Mesenchymal stem cell (in vitro differentiated cells and primary cell): ENCODE data around the gene PTCD2.
"Not testable (repeated sequence)": the region's sequence is repeated elsewhere in the genome, so short reads cannot be mapped to it uniquely, and the experiment has no call there.

ENCODE experiments used
- DNase-seq: peaks from one replicate; pipeline ENCODE4 v3.0.0-alpha.2; 2013
- H2AFZ ChIP-seq: one replicate; pipeline ENCODE4 v1.6.1; 2013; ENCODE audit warnings: low read depth, mild to moderate bottlenecking, control low read depth, inconsistent platforms, low read length, moderate library complexity
- H2AK5ac ChIP-seq: 2 replicates; pipeline ENCODE4 v1.6.1; 2013; ENCODE audit warnings: low read length, moderate library complexity, mild to moderate bottlenecking, inconsistent platforms; ENCODE audit not compliant: severe bottlenecking
- H2BK120ac ChIP-seq: one replicate; pipeline ENCODE4 v1.6.1; 2013; ENCODE audit warnings: low read depth, mild to moderate bottlenecking, inconsistent platforms, low read length, moderate library complexity
- H2BK12ac ChIP-seq, 2 experiments: one replicate each; pipeline ENCODE4 v1.6.1; 2013; ENCODE audit warnings: inconsistent platforms in 2 of 2, low read length in 2 of 2, mild to moderate bottlenecking in 2 of 2, moderate library complexity in 2 of 2, control low read depth in 1 of 2
- H2BK15ac ChIP-seq: one replicate; pipeline ENCODE4 v1.6.1; 2013; ENCODE audit warnings: mild to moderate bottlenecking, low read depth, inconsistent platforms; ENCODE audit not compliant: poor library complexity, severe bottlenecking
- H2BK5ac ChIP-seq: 2 replicates; pipeline ENCODE4 v1.6.1; 2013; ENCODE audit warnings: low read depth, mild to moderate bottlenecking, low read length, control low read depth, inconsistent platforms; ENCODE audit not compliant: poor library complexity, severe bottlenecking
- H3K14ac ChIP-seq, 2 experiments: one replicate each; pipeline ENCODE4 v1.6.1; 2013; ENCODE audit warnings: inconsistent platforms in 2 of 2, low read length in 2 of 2, control low read depth in 1 of 2, mild to moderate bottlenecking in 1 of 2, moderate library complexity in 1 of 2
- H3K18ac ChIP-seq, 2 experiments: one replicate each; pipeline ENCODE4 v1.6.1; 2013; ENCODE audit warnings: inconsistent platforms in 2 of 2, low read length in 2 of 2, control low read depth in 1 of 2, low read depth in 1 of 2, mild to moderate bottlenecking in 1 of 2
- H3K23ac ChIP-seq, 2 experiments: one replicate each; pipeline ENCODE4 v1.6.1; 2013; ENCODE audit warnings: inconsistent platforms in 2 of 2, low read length in 2 of 2, mild to moderate bottlenecking in 2 of 2, moderate library complexity in 2 of 2, control low read depth in 1 of 2
- H3K27ac ChIP-seq: 2 replicates; pipeline ENCODE4 v1.5.1; 2013; ENCODE audit warnings: mild to moderate bottlenecking, moderate library complexity, low read length, control low read depth, inconsistent platforms; ENCODE audit not compliant: poor library complexity, severe bottlenecking
- H3K27me3 ChIP-seq, 2 experiments: 2 replicates each; pipeline versions ENCODE4 v1.6.1 to v1.7.0; 2013; ENCODE audit warnings: low read length in 2 of 2, mild to moderate bottlenecking in 2 of 2, moderate library complexity in 2 of 2, control low read depth in 1 of 2, inconsistent platforms in 1 of 2; ENCODE audit not compliant: control insufficient read depth in 1 of 2, insufficient read depth in 1 of 2
- H3K36me3 ChIP-seq, 2 experiments: 2 replicates each; pipeline versions ENCODE4 v1.6.1 to v1.7.0; 2013; ENCODE audit warnings: low read length in 2 of 2, control low read depth in 1 of 2, inconsistent platforms in 1 of 2, low read depth in 1 of 2, mild to moderate bottlenecking in 1 of 2; ENCODE audit not compliant: insufficient read depth in 2 of 2, control insufficient read depth in 1 of 2
- H3K4ac ChIP-seq, 2 experiments: one replicate each; pipeline ENCODE4 v1.6.1; 2013; ENCODE audit warnings: inconsistent platforms in 2 of 2, low read length in 2 of 2, mild to moderate bottlenecking in 2 of 2, moderate library complexity in 2 of 2, control low read depth in 1 of 2, low read depth in 1 of 2
- H3K4me1 ChIP-seq: 2 replicates; pipeline ENCODE4 v1.6.1; 2013; ENCODE audit warnings: low read depth, low read length, control low read depth; ENCODE audit not compliant: control insufficient read depth, insufficient read depth
- H3K4me2 ChIP-seq: 2 replicates; pipeline ENCODE4 v1.6.1; 2013; ENCODE audit warnings: low read length, mild to moderate bottlenecking, inconsistent platforms; ENCODE audit not compliant: poor library complexity, severe bottlenecking
- H3K4me3 ChIP-seq, 2 experiments: 2 replicates each; pipeline versions ENCODE4 v1.5.1 to v1.7.0; 2013; ENCODE audit warnings: low read length in 2 of 2, mild to moderate bottlenecking in 2 of 2, control low read depth in 1 of 2, low read depth in 1 of 2; ENCODE audit not compliant: insufficient read depth in 1 of 2
- H3K79me1 ChIP-seq: replicated peaks from 2 replicates; pipeline ENCODE4 v1.6.1; 2013; ENCODE audit warnings: mild to moderate bottlenecking, control low read depth, low read length, inconsistent platforms; ENCODE audit not compliant: poor library complexity, severe bottlenecking
- H3K9ac ChIP-seq: 2 replicates; pipeline ENCODE4 v1.7.0; 2013; ENCODE audit warnings: mild to moderate bottlenecking, low read length, moderate library complexity
- H3K9me3 ChIP-seq: 2 replicates; pipeline ENCODE4 v1.7.0; 2013; ENCODE audit warnings: mild to moderate bottlenecking, low read length; ENCODE audit not compliant: control insufficient read depth
- H4K8ac ChIP-seq: one replicate; pipeline ENCODE4 v1.6.1; 2013; ENCODE audit warnings: inconsistent platforms, mild to moderate bottlenecking, low read length, moderate library complexity
- H4K91ac ChIP-seq: one replicate; pipeline ENCODE4 v1.6.1; 2013; ENCODE audit warnings: mild to moderate bottlenecking, low read length, inconsistent platforms
- WGBS: methylation state at CpG from one replicate; pipeline ENCODE4 v1.1.7; 2013; ENCODE audit warnings: mixed read lengths; 5-methylcytosine and 5-hydroxymethylcytosine counted together

PTCD2 gene

DNA sequence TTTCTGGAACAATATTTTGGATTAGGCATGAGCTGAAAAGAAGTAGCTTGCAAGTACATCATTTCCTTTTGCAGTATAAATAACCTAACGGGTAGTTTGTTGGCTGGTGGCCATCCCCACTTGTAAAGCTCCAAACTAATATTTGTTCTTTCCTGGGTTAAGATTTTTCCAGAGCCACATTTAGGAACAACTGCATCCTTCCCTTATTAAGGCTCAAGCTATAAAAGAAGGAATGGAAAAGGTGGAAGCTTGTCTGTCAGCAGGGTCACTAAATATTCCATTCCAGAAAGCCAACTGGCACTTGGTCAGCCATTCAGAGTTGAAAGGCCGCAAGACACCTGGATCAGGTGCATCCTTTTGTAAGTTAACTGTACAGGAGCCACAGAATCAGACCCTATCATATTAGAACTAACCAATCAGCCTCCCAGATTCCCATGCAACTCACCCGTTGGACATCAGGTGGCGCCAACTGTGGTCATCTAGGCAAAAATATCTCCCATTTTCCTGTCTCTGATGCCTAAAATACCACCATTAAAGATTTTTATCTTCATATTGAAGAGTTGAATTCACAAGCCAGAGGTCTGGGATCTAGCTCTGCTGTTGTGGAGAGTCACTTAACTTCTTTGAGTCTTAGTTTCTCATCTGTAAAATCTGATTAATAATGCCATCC is 82.9 kb downstream of the PTCD2 start:
- no peak overlapping the region for H3K23ac ChIP-seq
- H2AK5ac ChIP-seq, result peak overlapping the region; percentile 13
- no peak overlapping the region for H3K9ac ChIP-seq
- no peak overlapping the region for H3K14ac ChIP-seq
- H3K18ac ChIP-seq, result no peak overlapping the region
- H3K36me3 ChIP-seq, result no peaks in the 10 kb centered on the region
- H3K27ac ChIP-seq, result peak overlapping the region; percentile 31
- no peak overlapping the region for H2BK120ac ChIP-seq
- no peak overlapping the region for H2BK12ac ChIP-seq
- H2BK5ac ChIP-seq, result no peak overlapping the region
- DNase-seq, result no peak
- H3K79me1 ChIP-seq, result no peaks in the 10 kb centered on the region
- no peak overlapping the region for H2BK15ac ChIP-seq
- H3K4me2 ChIP-seq, result no peak overlapping the region
- H3K27me3 ChIP-seq, result no peaks in the 10 kb centered on the region
- peaks cover 12% of the 10 kb centered on the region for H3K9me3 ChIP-seq
- no peak overlapping the region for H2AFZ ChIP-seq
- no peak overlapping the region for H3K4ac ChIP-seq
- H4K91ac ChIP-seq, result no peak overlapping the region
- WGBS, result 54% methylated on average over 3 of the region's 4 CpGs
- H4K8ac ChIP-seq, result no peak overlapping the region
- H3K4me1 ChIP-seq, result no peaks in the 10 kb centered on the region
- no peak overlapping the region for H3K4me3 ChIP-seq

DNA sequence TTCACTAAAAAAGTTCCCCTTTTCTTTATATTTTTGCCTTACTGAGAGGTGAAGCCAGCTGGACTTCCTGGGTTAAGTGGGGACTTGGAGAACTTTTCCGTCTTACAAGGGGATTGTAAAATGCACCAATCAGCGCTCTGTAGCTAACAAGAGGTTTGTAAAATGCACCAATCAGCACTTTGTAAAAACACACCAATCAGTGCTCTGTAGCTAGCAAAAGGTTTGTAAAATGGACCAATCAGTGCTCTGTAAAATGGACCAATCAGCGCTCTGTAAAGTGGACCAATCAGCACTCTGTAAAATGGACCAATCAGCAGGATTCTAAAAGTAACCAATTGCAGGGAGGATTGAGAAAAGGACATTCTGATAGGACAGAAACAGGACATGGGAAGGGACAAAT is 84.6 kb downstream of the PTCD2 start:
- not testable (repeated sequence) for H2BK120ac ChIP-seq, H3K36me3 ChIP-seq, H3K79me1 ChIP-seq, H4K91ac ChIP-seq, DNase-seq, H3K9ac ChIP-seq, H3K4me2 ChIP-seq, H2BK12ac ChIP-seq, H3K4ac ChIP-seq, H3K18ac ChIP-seq, H2AK5ac ChIP-seq, H2BK5ac ChIP-seq, H3K4me3 ChIP-seq, H4K8ac ChIP-seq, H3K27me3 ChIP-seq, H2BK15ac ChIP-seq, H3K14ac ChIP-seq, H2AFZ ChIP-seq, H3K4me1 ChIP-seq, H3K23ac ChIP-seq, H3K27ac ChIP-seq
- 100% methylated on average over 3 of the region's 3 CpGs for WGBS
- peaks cover 12% of the 10 kb centered on the region for H3K9me3 ChIP-seq

DNA sequence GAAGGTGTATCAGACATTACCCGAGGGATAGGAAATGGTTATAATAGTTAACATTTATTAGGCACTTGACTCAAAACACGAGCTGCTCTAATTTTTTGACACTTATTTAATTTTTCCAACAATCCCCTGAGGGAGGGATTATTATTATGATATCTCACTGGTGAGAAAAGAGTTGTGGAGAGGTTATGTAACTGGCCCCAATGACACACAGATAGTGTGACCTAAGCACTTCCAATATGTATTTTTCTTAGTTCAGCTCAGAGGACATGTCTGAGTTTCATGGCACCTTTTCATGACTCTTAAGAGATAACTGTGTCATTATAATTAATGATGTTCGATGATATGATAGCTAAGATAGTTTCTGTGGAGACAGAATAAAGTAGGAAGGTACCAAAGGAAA is 86.9 kb downstream of the PTCD2 start:
- Histone ChIP-seq H3K18ac (no peak overlapping the region), H2BK5ac (no peak overlapping the region), H2BK15ac (no peak overlapping the region), H2AFZ (no peak overlapping the region), H3K4me3 (no peak overlapping the region), H3K14ac (no peak overlapping the region), H4K8ac (no peak overlapping the region), H2BK120ac (no peak overlapping the region), H3K36me3 (no peaks in the 10 kb centered on the region), H3K79me1 (no peaks in the 10 kb centered on the region), H3K27me3 (no peaks in the 10 kb centered on the region), H3K4me2 (no peak overlapping the region), H4K91ac (no peak overlapping the region), H2AK5ac (no peak overlapping the region), H3K9ac (no peak overlapping the region), H3K23ac (no peak overlapping the region), H3K4me1 (no peaks in the 10 kb centered on the region), H3K27ac (no peak overlapping the region), H2BK12ac (no peak overlapping the region), H3K4ac (no peak overlapping the region), H3K9me3 (no peaks in the 10 kb centered on the region)
- no peak for DNase-seq
- WGBS, result 97% methylated on average over 1 of the region's 3 CpGs

DNA sequence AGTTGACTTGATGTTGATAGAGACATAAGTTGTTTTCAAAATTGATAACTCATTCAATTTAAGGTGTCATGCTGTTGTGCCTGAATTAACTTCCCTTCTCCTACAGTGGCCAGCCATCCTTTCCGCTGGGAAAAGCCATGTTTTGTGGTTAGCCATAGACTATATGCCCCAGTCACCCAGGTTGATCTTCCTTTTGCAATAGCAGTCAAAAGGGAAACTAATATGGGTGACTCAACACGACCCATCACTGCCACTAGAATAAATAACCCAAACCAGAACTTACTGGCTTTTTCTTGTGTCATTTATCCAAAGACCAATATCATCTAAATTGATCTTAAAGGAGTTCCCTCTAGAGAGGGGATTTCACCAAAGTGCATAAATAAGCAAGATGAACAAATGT is 87.4 kb downstream of the PTCD2 start:
- Histone ChIP-seq H2BK12ac (no peak overlapping the region), H4K91ac (no peak overlapping the region), H3K27me3 (no peaks in the 10 kb centered on the region), H3K4me3 (no peak overlapping the region), H3K9me3 (no peaks in the 10 kb centered on the region), H2AK5ac (no peak overlapping the region), H2BK15ac (no peak overlapping the region), H3K4ac (no peak overlapping the region), H2BK120ac (no peak overlapping the region), H3K18ac (no peak overlapping the region), H3K36me3 (no peaks in the 10 kb centered on the region), H3K4me2 (no peak overlapping the region), H3K14ac (no peak overlapping the region), H2AFZ (no peak overlapping the region), H3K23ac (no peak overlapping the region), H2BK5ac (no peak overlapping the region), H3K4me1 (no peaks in the 10 kb centered on the region), H4K8ac (no peak overlapping the region), H3K27ac (no peak overlapping the region), H3K9ac (no peak overlapping the region), H3K79me1 (no peaks in the 10 kb centered on the region)
- 67% methylated on average over 2 of the region's 2 CpGs for WGBS
- peak; percentile 65 for DNase-seq
